B cell (primary cell): ENCODE results near the gene CRTAC1. TPM values are rescaled to one million over a fixed set of nuclear protein-coding genes. Genes with fewer than 3 reads are reported as not detected.
"Not testable (repeated sequence)": the region's sequence is repeated elsewhere in the genome, so short reads cannot be mapped to it uniquely, and the experiment has no call there.

Source experiments
- ATAC-seq: fragments of 200-7000 bp; cut with Tn5 transposase; one replicate; pipeline ENCODE4 v1.10.0; 2021; ENCODE audit warnings: low read depth, mild to moderate bottlenecking, moderate number of reproducible peaks, moderate library complexity
- CTCF ChIA-PET: fragments of 350-600 bp; sonication (Branson Sonifier 250); formaldehyde crosslinking; loops from one replicate; lab custom pipeline; 2021; ENCODE audit warnings: antibody characterized with exemption, inconsistent platforms; lab: Charles Lee
- POLR2A ChIA-PET: fragments of 350-600 bp; sonication (Branson Sonifier 250); formaldehyde crosslinking; loops from one replicate; lab custom pipeline; 2021; ENCODE audit warnings: antibody characterized with exemption; lab: Charles Lee
- DNase-seq: peaks from one replicate; pipeline ENCODE4 v3.0.0; 2013
- H2AFZ ChIP-seq: 2 replicates; pipeline ENCODE4 v1.6.1; 2012; ENCODE audit warnings: mild to moderate bottlenecking, low read depth, low read length; ENCODE audit not compliant: insufficient read depth, poor library complexity, severe bottlenecking
- H3K27ac ChIP-seq, 2 donors: 1 replicate in 1 of 2; 2 replicates in 1 of 2; pipeline ENCODE4 v1.5.1; 2012 to 2013; ENCODE audit warnings: low read length in 2 of 2, mild to moderate bottlenecking in 2 of 2, moderate library complexity in 1 of 2
- H3K27me3 ChIP-seq, 4 experiments: fragments of 200-600 bp in 1 of 4; sonication (generic) in 1 of 4; replicated peaks in 1 of 4; 1 replicate in 2 of 4; 2 replicates in 2 of 4; pipeline versions ENCODE4 v1.6.1 to v1.7.0; 2013 to 2016; ENCODE audit warnings: low read length in 3 of 4, mild to moderate bottlenecking in 2 of 4, mixed read lengths in 1 of 4, moderate library complexity in 1 of 4; ENCODE audit not compliant: insufficient read depth in 4 of 4, control insufficient read depth in 3 of 4; ENCODE audit errors: control extremely low read depth in 1 of 4
- H3K36me3 ChIP-seq, 2 experiments: replicated peaks in 1 of 2; 1 replicate in 1 of 2; 2 replicates in 1 of 2; pipeline versions ENCODE4 v1.6.1 to v1.7.1; 2013; ENCODE audit warnings: low read length in 1 of 2; ENCODE audit not compliant: insufficient read depth in 2 of 2, control insufficient read depth in 1 of 2; ENCODE audit errors: control extremely low read depth in 1 of 2, extremely low read depth in 1 of 2
- H3K4me1 ChIP-seq, 2 donors: fragments of 200-600 bp in 1 of 2; sonication (generic) in 1 of 2; 1 replicate in 1 of 2; 2 replicates in 1 of 2; pipeline versions ENCODE4 v1.5.1 to v1.6.1; 2013 to 2017; ENCODE audit warnings: low read length in 2 of 2; ENCODE audit not compliant: control insufficient read depth in 2 of 2, insufficient read depth in 2 of 2
- H3K4me2 ChIP-seq: replicated peaks from 2 replicates; pipeline ENCODE3; 2012; ENCODE audit warnings: mild to moderate bottlenecking, low read depth, low read length; ENCODE audit not compliant: poor library complexity, severe bottlenecking
- H3K4me3 ChIP-seq, 5 experiments: fragments of 200-600 bp in 1 of 5; sonication (generic) in 1 of 5; 1 replicate in 3 of 5; 2 replicates in 2 of 5; pipeline versions ENCODE4 v1.5.1 to v1.7.0; 2011 to 2016; ENCODE audit warnings: low read length in 4 of 5, mild to moderate bottlenecking in 4 of 5, low read depth in 2 of 5, control low read depth in 1 of 5, moderate library complexity in 1 of 5; ENCODE audit not compliant: insufficient read depth in 1 of 5; ENCODE audit errors: control extremely low read depth in 1 of 5, extremely low read depth in 1 of 5
- H3K79me2 ChIP-seq: fragments of 200-600 bp; sonication (generic); one replicate; pipeline ENCODE4 v1.6.0; 2016; ENCODE audit warnings: low read length; ENCODE audit not compliant: control insufficient read depth, insufficient read depth
- H3K9ac ChIP-seq: fragments of 200-600 bp; sonication (generic); 2 replicates; pipeline ENCODE4 v1.6.1; 2017; ENCODE audit warnings: mild to moderate bottlenecking, low read length, moderate library complexity
- H3K9me3 ChIP-seq, 3 donors: one replicate each; pipeline versions ENCODE4 v1.6.1 to v1.7.1; 2013; ENCODE audit warnings: low read length in 2 of 3; ENCODE audit not compliant: control insufficient read depth in 2 of 3, insufficient read depth in 1 of 3; ENCODE audit errors: control extremely low read depth in 1 of 3
- H4K20me1 ChIP-seq: 2 replicates; pipeline ENCODE4 v1.6.0; 2012; ENCODE audit warnings: mild to moderate bottlenecking, low read length; ENCODE audit not compliant: insufficient read depth, control insufficient read depth, poor library complexity, severe bottlenecking
- H3K27ac Mint-ChIP-seq: one replicate; pipeline ENCODE4 v1.8.0; 2021; ENCODE audit warnings: mixed read lengths
- H3K27me3 Mint-ChIP-seq: one replicate; pipeline ENCODE4 v1.8.0; 2021; ENCODE audit warnings: mixed read lengths
- H3K4me1 Mint-ChIP-seq: one replicate; pipeline ENCODE4 v1.8.0; 2021; ENCODE audit warnings: mixed read lengths
- H3K4me3 Mint-ChIP-seq: one replicate; pipeline ENCODE4 v1.8.0; 2021; ENCODE audit warnings: mixed read lengths
- H3K9me3 Mint-ChIP-seq: one replicate; pipeline ENCODE4 v1.8.0; 2022; ENCODE audit warnings: mixed read lengths; ENCODE audit not compliant: insufficient read depth
- CTCF ChIP-seq: fragments of 200-600 bp; IDR thresholded peaks from one replicate; pipeline ENCODE4 v1.8.0; 2022; ENCODE audit warnings: antibody characterized with exemption, mild to moderate bottlenecking
- EZH2 ChIP-seq: IDR thresholded peaks from 2 replicates; pipeline ENCODE4 v1.6.1; 2012; ENCODE audit warnings: borderline replicate concordance, low read depth, mild to moderate bottlenecking, moderate library complexity, low read length; ENCODE audit not compliant: insufficient read depth, poor library complexity, severe bottlenecking
- WGBS: methylation state at CpG from one replicate; pipeline ENCODE4 v1.1.5; 2013; ENCODE audit warnings: missing lambda C conversion rate; ENCODE audit not compliant: insufficient coverage; 5-methylcytosine and 5-hydroxymethylcytosine counted together
- intact Hi-C: fragments of 100-400 bp; cut with micrococcal nuclease; formaldehyde crosslinking; loops from one replicate; pipeline ENCODE4 v1.10.0; 2022
- polyA plus RNA-seq: library from polyadenylated mRNA; depleted of rRNA; stranded (reverse); fragments of >200 nt; gene quantifications from 2 replicates; pipeline ENCODE4 v1.2.3, GENCODE V29; 2012
- total RNA-seq, 2 donors: library from RNA; stranded (reverse); fragments of 120-200 nt in 1 of 2; gene quantifications; 1 replicate in 1 of 2; 2 replicates in 1 of 2; pipeline versions ENCODE4 v1.2.3 to v1.2.4, GENCODE V29; 2013 to 2022

The CRTAC1 gene
- total and polyA plus RNA-seq, 2 donors (not counting 1 experiment from before 2014, with no cell fraction given) = not detected

DNA sequence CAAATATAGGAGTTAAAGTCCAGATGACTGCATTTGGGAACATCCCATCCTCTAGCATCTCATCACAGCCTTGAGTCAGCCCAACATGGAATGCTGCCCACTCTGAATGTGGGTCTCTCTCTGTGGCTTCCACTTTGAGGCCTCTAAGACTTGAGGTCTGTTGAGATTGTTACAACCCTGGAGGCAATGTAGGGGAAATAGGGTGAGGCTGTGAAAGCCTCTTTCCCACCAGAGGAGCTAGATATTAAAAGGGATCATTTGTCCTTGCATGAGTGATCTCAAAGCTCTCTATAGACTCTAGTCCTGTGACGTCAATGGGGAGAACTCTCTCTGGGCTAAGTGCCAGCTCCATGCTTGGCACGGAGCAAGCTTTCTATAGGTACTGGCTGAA is 187.1 kb downstream of the CRTAC1 start:
- no peak overlapping the region for H3K4me3 ChIP-seq
- H3K9me3 Mint-ChIP-seq = no peaks in the 10 kb centered on the region
- H3K27ac Mint-ChIP-seq = no peak overlapping the region
- no peak overlapping the region for H3K4me3 Mint-ChIP-seq
- ChIA-PET POLR2A (no interaction called here), CTCF (interaction anchor here (0.6 kb wide), 1 partner anchor 198 kb away, joined by 3 read pairs; no protein-coding TSS in a partner anchor)
- no peaks in the 10 kb centered on the region for H3K36me3 ChIP-seq
- H3K9ac ChIP-seq = no peak overlapping the region
- H3K4me1 Mint-ChIP-seq = no peaks in the 10 kb centered on the region
- WGBS = 25% methylated on average over 2 of the region's 2 CpGs
- H3K9me3 ChIP-seq = peaks cover 0 to 3% (median 0%) of the 10 kb centered on the region in 3 donors
- intact Hi-C loops = no loop called here
- no peaks in the 10 kb centered on the region for H3K4me1 ChIP-seq
- no peak for DNase-seq
- no peaks in the 10 kb centered on the region for H4K20me1 ChIP-seq
- no peaks in the 10 kb centered on the region for H3K79me2 ChIP-seq
- H3K27me3 ChIP-seq = peaks cover 0 to 16% (median 9%) of the 10 kb centered on the region in 4 experiments
- H3K4me2 ChIP-seq = no peak overlapping the region
- no peak overlapping the region for H3K27ac ChIP-seq
- no peak for TF ChIP-seq CTCF
- TF ChIP-seq EZH2 = no peak
- H3K27me3 Mint-ChIP-seq = peaks cover 18% of the 10 kb centered on the region
- no peak for ATAC-seq
- H2AFZ ChIP-seq = no peak overlapping the region

DNA sequence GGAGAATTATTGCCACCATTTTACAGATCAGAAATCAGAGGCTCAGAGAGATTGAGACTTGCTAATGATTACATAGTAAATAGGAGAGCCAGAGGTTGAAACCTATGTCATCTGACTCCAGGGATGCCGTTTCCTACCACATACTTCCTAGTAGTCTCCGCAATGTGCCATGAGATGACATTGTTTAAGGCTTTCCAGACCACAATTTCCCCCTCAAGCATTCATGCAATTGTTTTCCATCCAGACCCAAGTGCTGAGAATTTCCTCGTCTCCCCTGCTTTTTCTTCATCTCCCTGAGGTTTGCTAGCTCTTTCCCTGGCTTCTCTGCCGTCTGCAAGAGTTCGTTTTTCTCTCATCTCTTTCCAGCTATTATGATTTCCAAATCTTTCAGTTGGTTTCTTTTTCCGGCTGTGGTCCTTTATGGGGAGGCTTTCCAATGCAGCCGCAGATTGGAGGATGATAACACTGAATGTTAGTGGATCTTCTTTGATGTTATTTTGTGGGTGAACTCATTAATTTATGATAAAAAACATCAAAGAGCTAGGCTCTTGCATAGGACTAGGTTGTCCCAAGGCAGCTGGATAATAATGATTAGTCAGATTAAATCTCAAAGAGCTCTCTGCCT is 187.7 kb downstream of the CRTAC1 start:
- POLR2A ChIA-PET = no interaction called here
- Histone ChIP-seq H2AFZ (no peak overlapping the region), H3K27ac (no peak overlapping the region), H3K27me3 (peaks cover 0 to 16% (median 8%) of the 10 kb centered on the region in 4 experiments), H4K20me1 (no peaks in the 10 kb centered on the region), H3K79me2 (no peaks in the 10 kb centered on the region), H3K9me3 (peaks cover 0 to 3% (median 0%) of the 10 kb centered on the region in 3 donors), H3K4me2 (no peak overlapping the region), H3K4me1 (no peaks in the 10 kb centered on the region), H3K36me3 (no peaks in the 10 kb centered on the region), H3K4me3 (no peak overlapping the region), H3K9ac (no peak overlapping the region)
- DNase-seq (no peak), ATAC-seq (no peak)
- peaks cover 19% of the 10 kb centered on the region for H3K27me3 Mint-ChIP-seq
- intact Hi-C loops = no loop called here
- no peak for TF ChIP-seq EZH2
- no peak overlapping the region for H3K4me3 Mint-ChIP-seq
- no peaks in the 10 kb centered on the region for H3K9me3 Mint-ChIP-seq
- no peaks in the 10 kb centered on the region for H3K4me1 Mint-ChIP-seq
- no peak overlapping the region for H3K27ac Mint-ChIP-seq
- CTCF ChIA-PET = interaction anchor here (0.6 kb wide), 1 partner anchor 198 kb away, joined by 3 read pairs; no protein-coding TSS in a partner anchor
- 6% methylated on average over 3 of the region's 7 CpGs for WGBS

DNA sequence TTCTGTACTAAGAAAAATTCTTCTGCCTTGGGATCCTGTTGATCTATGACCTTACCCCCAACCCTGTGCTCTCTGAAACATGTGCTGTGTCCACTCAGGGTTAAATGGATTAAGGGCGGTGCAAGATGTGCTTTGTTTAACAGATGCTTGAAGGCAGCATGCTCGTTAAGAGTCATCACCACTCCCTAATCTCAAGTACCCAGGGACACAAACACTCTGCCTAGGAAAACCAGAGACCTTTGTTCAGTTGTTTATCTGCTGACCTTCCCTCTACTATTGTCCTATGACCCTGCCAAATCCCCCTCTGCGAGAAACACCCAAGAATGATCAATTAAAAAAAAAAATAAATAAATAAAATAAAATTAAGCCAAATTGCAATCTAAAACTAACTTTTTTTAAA is 188.3 kb downstream of the CRTAC1 start:
- POLR2A ChIA-PET, H3K4me1 ChIP-seq, H3K79me2 ChIP-seq, H3K4me2 ChIP-seq, DNase-seq, ATAC-seq, H3K36me3 ChIP-seq, H2AFZ ChIP-seq, H3K27ac ChIP-seq, intact Hi-C loops, H3K9me3 Mint-ChIP-seq, H3K9ac ChIP-seq, H3K4me3 ChIP-seq, H3K4me3 Mint-ChIP-seq, H4K20me1 ChIP-seq, H3K27ac Mint-ChIP-seq, H3K4me1 Mint-ChIP-seq, H3K9me3 ChIP-seq, CTCF ChIA-PET: not testable (repeated sequence)
- H3K27me3 Mint-ChIP-seq = peaks cover 24% of the 10 kb centered on the region
- whole genome bisulfite sequencing = no CpG with 5 or more reads among the region's 3 CpGs
- H3K27me3 ChIP-seq = peaks cover 0 to 17% (median 8%) of the 10 kb centered on the region in 4 experiments
